Adrenal gland (tissue), 5 donors: ENCODE measurements around the gene NSG1.
A peak's percentile ranks its signal among the peaks of the same experiment; 100 is the strongest.

Source experiments
- POLR2A ChIP-seq, 2 donors: fragments of 450-650 bp; IDR thresholded peaks; one replicate each; pipeline ENCODE4 v1.6.1; 2017; ENCODE audit warnings: antibody characterized with exemption in 2 of 2, mild to moderate bottlenecking in 2 of 2, moderate library complexity in 1 of 2
- TF ChIP-seq, protein P1 (sequence below), 6 experiments: fragments of 450-650 bp in 4 of 6; fragments of 200-600 bp in 2 of 6; sonication (generic) in 1 of 6; IDR thresholded peaks; 1 replicate in 5 of 6; 2 replicates in 1 of 6; pipeline versions ENCODE4 v1.5.1 to v1.8.0; 2016 to 2021; ENCODE audit warnings: antibody characterized with exemption in 6 of 6, mild to moderate bottlenecking in 2 of 6, moderate library complexity in 1 of 6
- donor health status: DM: no; HTN: no; CAD: no.

DNA sequence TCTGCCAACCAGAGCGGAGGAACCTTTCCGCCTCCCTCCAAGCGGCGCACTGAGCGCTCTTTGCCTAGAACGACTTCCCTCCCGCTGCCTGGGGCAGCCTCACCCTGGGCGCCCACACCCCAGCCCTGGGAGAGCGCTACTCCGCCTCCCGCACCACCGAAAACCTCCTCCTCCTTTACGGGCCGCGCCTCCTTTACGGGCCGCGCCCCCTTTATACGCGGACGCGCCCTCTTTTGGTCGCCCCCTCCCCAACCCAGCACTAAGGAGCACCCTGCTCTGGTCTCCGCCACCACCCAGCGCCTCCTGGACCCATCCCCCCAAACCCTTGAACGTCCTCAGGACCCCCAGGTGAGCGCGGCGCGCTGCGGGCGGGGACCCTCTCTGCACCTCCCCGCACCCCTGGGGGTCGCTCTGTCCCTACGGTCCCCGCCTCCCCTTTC lies 586 bp upstream of the NSG1 start:
- TF ChIP-seq, protein P1, sequence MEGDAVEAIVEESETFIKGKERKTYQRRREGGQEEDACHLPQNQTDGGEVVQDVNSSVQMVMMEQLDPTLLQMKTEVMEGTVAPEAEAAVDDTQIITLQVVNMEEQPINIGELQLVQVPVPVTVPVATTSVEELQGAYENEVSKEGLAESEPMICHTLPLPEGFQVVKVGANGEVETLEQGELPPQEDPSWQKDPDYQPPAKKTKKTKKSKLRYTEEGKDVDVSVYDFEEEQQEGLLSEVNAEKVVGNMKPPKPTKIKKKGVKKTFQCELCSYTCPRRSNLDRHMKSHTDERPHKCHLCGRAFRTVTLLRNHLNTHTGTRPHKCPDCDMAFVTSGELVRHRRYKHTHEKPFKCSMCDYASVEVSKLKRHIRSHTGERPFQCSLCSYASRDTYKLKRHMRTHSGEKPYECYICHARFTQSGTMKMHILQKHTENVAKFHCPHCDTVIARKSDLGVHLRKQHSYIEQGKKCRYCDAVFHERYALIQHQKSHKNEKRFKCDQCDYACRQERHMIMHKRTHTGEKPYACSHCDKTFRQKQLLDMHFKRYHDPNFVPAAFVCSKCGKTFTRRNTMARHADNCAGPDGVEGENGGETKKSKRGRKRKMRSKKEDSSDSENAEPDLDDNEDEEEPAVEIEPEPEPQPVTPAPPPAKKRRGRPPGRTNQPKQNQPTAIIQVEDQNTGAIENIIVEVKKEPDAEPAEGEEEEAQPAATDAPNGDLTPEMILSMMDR (IDR thresholded peaks at IDR 0.05) = no peak
- TF ChIP-seq POLR2A (IDR thresholded peaks at IDR 0.05) = peak in 1 of 2 donors; percentile 54
